OCI-LY3 (cell line): ENCODE data around the gene NYAP2.

Experiments
- H2AFZ ChIP-seq: fragments of 200-600, 300-600 bp; shearing (Covaris generic); 2 replicates; pipeline ENCODE4 v1.6.0; 2014; ENCODE audit warnings: antibody characterized with exemption, low read depth, low read length
- H3K27ac ChIP-seq: fragments of 200-600, 300-600 bp; sonication (generic); 2 replicates; pipeline ENCODE4 v1.5.1; 2014; ENCODE audit warnings: mild to moderate bottlenecking, low read length, moderate library complexity, mixed read lengths
- H3K27me3 ChIP-seq: fragments of 200-600, 300-600 bp; sonication (generic); 2 replicates; pipeline ENCODE4 v1.6.1; 2014; ENCODE audit warnings: low read depth, low read length, mixed read lengths
- H3K36me3 ChIP-seq: fragments of 200-600, 300-600 bp; sonication (generic); replicated peaks from 2 replicates; pipeline ENCODE3; 2014; ENCODE audit warnings: low read depth, low read length, mixed read lengths
- H3K4me1 ChIP-seq: fragments of 300-600, 200-600 bp; sonication (generic); 2 replicates; pipeline ENCODE4 v1.6.1; 2014; ENCODE audit warnings: low read length, mixed read lengths
- H3K4me2 ChIP-seq: fragments of 200-600, 300-600 bp; sonication (generic); 2 replicates; pipeline ENCODE4 v1.6.1; 2014; ENCODE audit warnings: low read length, mixed read lengths
- H3K4me3 ChIP-seq: fragments of 300-600, 200-600 bp; sonication (generic); 2 replicates; pipeline ENCODE4 v1.5.1; 2014; ENCODE audit warnings: antibody characterized with exemption, mild to moderate bottlenecking, low read length, moderate library complexity
- H3K79me2 ChIP-seq: fragments of 300-600, 200-600 bp; shearing (Covaris generic); 2 replicates; pipeline ENCODE4 v1.6.1; 2014; ENCODE audit warnings: mild to moderate bottlenecking, low read length, mixed read lengths
- H3K9ac ChIP-seq: fragments of 300-600, 200-600 bp; shearing (Covaris generic); 2 replicates; pipeline ENCODE4 v1.6.0; 2014; ENCODE audit warnings: mild to moderate bottlenecking, low read length, moderate library complexity
- H3K9me3 ChIP-seq: fragments of 200-600, 300-600 bp; shearing (Covaris generic); 2 replicates; pipeline ENCODE4 v1.6.1; 2014; ENCODE audit warnings: low read length, mixed read lengths; ENCODE audit not compliant: insufficient read depth
- H4K20me1 ChIP-seq: fragments of 200-600, 300-600 bp; sonication (generic); 2 replicates; pipeline ENCODE4 v1.6.1; 2016; ENCODE audit warnings: low read length, mixed read lengths; ENCODE audit not compliant: insufficient read depth
- EZH2phosphoT487 ChIP-seq: fragments of 200-600 bp; shearing (Covaris generic); IDR thresholded peaks from 2 replicates; pipeline ENCODE4 v1.6.1; 2018; ENCODE audit warnings: antibody characterized with exemption, mixed run types, low read depth
- TF ChIP-seq, protein P1 (sequence below): fragments of 200-600, 300-600 bp; sonication (generic); IDR thresholded peaks from 2 replicates; pipeline ENCODE4 v1.5.1; 2014; ENCODE audit warnings: antibody characterized with exemption, low read length, low read depth

Gene NYAP2

DNA sequence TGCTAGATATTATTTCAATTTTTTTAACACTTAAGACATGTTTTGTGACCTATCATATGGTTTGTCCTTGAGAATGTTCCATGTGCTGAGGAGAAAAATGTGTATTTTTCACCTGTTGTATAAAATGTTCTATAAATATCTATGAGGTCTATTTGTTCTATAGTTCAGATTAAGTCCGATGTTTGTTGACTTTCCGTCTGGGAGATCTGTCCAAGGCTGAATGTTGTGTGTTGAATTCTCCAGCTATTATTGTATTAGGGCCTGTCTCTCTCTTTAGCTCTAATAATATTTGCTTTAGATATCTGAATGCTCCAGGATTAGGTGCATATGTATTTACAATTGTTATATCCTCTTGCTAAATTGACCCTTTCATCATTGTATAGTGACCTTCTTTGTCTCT, 144.1 kb downstream of the NYAP2 start:
- Histone ChIP-seq H3K27me3 (no peaks in the 10 kb centered on the region), H3K79me2 (no peaks in the 10 kb centered on the region), H4K20me1 (no peaks in the 10 kb centered on the region), H3K4me3 (no peak overlapping the region), H3K9ac (no peak overlapping the region), H3K4me2 (no peak overlapping the region), H3K4me1 (no peaks in the 10 kb centered on the region), H3K27ac (no peak overlapping the region), H3K36me3 (no peaks in the 10 kb centered on the region), H2AFZ (no peak overlapping the region), H3K9me3 (no peaks in the 10 kb centered on the region)
- no peak for TF ChIP-seq EZH2phosphoT487
- TF ChIP-seq, protein P1, sequence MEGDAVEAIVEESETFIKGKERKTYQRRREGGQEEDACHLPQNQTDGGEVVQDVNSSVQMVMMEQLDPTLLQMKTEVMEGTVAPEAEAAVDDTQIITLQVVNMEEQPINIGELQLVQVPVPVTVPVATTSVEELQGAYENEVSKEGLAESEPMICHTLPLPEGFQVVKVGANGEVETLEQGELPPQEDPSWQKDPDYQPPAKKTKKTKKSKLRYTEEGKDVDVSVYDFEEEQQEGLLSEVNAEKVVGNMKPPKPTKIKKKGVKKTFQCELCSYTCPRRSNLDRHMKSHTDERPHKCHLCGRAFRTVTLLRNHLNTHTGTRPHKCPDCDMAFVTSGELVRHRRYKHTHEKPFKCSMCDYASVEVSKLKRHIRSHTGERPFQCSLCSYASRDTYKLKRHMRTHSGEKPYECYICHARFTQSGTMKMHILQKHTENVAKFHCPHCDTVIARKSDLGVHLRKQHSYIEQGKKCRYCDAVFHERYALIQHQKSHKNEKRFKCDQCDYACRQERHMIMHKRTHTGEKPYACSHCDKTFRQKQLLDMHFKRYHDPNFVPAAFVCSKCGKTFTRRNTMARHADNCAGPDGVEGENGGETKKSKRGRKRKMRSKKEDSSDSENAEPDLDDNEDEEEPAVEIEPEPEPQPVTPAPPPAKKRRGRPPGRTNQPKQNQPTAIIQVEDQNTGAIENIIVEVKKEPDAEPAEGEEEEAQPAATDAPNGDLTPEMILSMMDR = no peak

DNA sequence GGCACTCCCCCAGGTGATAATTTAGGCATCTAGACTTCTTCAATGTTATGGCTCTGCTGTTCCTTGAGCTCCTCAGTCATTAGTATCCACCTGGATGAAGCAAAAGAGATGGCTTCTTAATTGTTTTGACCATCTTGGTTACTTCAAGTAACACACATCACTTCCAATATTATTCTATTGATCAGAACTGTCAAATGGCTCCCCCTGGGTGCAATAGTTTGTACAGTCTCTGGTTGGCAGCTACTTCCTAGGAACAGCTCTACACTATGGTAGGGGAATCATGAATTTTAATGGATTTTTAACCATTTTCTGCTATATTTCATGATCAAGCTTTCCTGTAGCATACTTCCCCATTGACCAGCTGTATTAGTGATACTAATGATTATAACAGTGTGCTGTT, 157.0 kb downstream of the NYAP2 start:
- no peak overlapping the region for H3K4me3 ChIP-seq
- no peak overlapping the region for H2AFZ ChIP-seq
- H3K9me3 ChIP-seq = no peaks in the 10 kb centered on the region
- no peaks in the 10 kb centered on the region for H3K36me3 ChIP-seq
- no peaks in the 10 kb centered on the region for H4K20me1 ChIP-seq
- no peak overlapping the region for H3K27ac ChIP-seq
- H3K9ac ChIP-seq = no peak overlapping the region
- H3K27me3 ChIP-seq = no peaks in the 10 kb centered on the region
- H3K4me2 ChIP-seq = no peak overlapping the region
- H3K79me2 ChIP-seq = no peaks in the 10 kb centered on the region
- peaks cover 6% of the 10 kb centered on the region for H3K4me1 ChIP-seq
- TF ChIP-seq, protein P1 = peak; percentile 54
- no peak for TF ChIP-seq EZH2phosphoT487

DNA sequence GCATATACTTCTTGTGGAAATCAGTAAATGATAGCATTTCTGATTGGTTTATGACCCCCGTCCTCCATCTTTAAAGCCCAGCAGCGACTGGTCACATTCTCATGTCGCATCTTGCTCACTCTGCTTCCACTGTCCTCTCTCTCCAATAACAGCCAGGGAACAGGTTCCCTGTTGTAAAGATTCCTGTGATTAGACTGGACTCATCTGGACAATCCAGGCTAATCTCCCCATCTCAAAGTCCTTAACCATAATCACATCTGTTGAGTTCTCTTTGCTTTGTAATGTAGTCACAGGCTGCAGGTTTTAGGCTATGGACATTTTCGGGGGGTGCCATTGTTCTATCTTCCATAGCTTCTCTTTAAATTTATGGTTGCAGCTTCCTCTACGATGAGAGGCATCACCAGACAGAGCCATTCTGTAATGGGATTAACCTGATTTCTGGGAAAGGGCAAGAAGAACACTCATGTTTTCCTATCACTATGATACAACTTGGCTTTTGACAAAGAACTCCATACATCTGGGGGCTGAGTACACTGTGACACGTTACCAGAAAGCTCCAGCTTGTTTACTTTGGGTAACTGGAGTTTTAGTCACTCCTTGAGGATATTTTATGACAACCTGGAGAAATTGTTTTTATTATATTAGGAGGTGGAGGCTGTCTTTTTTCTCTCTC, 159.0 kb downstream of the NYAP2 start:
- Histone ChIP-seq H3K27me3 (no peaks in the 10 kb centered on the region), H3K36me3 (no peaks in the 10 kb centered on the region), H4K20me1 (no peaks in the 10 kb centered on the region), H3K4me1 (no peaks in the 10 kb centered on the region), H3K9ac (no peak overlapping the region), H3K79me2 (no peaks in the 10 kb centered on the region), H3K9me3 (no peaks in the 10 kb centered on the region), H3K27ac (no peak overlapping the region), H3K4me3 (no peak overlapping the region), H3K4me2 (no peak overlapping the region), H2AFZ (no peak overlapping the region)
- TF ChIP-seq EZH2phosphoT487 = no peak
- TF ChIP-seq, protein P1 = no peak

DNA sequence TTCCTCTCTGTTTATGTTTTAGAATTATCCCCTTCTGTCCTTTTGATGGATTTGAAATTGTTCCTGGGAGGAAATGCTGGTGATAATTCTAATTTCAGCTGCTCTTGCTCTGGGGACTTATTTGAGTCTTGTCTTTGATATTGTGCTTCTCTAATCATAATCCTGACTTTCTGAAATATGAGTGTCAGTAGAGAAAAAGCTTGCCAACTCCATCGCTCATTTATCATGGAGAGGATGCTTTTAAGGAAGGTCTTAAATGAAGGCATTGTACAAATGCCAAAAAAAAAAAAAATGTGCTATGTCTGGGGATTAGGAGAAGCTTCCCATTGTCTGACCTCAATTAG, 159.5 kb downstream of the NYAP2 start:
- Histone ChIP-seq H3K9me3 (no peaks in the 10 kb centered on the region), H3K4me3 (no peak overlapping the region), H3K4me2 (no peak overlapping the region), H3K27me3 (no peaks in the 10 kb centered on the region), H4K20me1 (no peaks in the 10 kb centered on the region), H3K27ac (no peak overlapping the region), H3K4me1 (no peaks in the 10 kb centered on the region), H2AFZ (no peak overlapping the region), H3K9ac (no peak overlapping the region), H3K79me2 (no peaks in the 10 kb centered on the region), H3K36me3 (no peaks in the 10 kb centered on the region)
- TF ChIP-seq, protein P1 = no peak
- no peak for TF ChIP-seq EZH2phosphoT487
